H1 (cell line): ENCODE measurements around the gene PNLIPRP1.

Source experiments
- CTCF ChIP-seq, 3 experiments: IDR thresholded peaks; 1 replicate in 2 of 3; 2 replicates in 1 of 3; pipeline versions ENCODE4 v1.5.1 to v1.6.1; 2011; ENCODE audit warnings: low read length in 3 of 3, mild to moderate bottlenecking in 3 of 3, inconsistent platforms in 2 of 3, low read depth in 1 of 3, moderate library complexity in 1 of 3; ENCODE audit not compliant: insufficient read depth in 1 of 3; ENCODE audit errors: control extremely low read depth in 1 of 3
- FOSL1 ChIP-seq: IDR thresholded peaks from 2 replicates; pipeline ENCODE4 v1.6.1; 2011; ENCODE audit warnings: mild to moderate bottlenecking, low read depth, low read length, moderate library complexity; ENCODE audit not compliant: insufficient read depth
- HDAC2 ChIP-seq, 2 experiments: fragments of 300-600 bp in 1 of 2; sonication (generic) in 1 of 2; IDR thresholded peaks; 2 replicates each; pipeline ENCODE4 v1.6.1; 2011 to 2012; ENCODE audit warnings: low read depth in 2 of 2, low read length in 2 of 2, mild to moderate bottlenecking in 2 of 2, moderate library complexity in 2 of 2, borderline replicate concordance in 1 of 2, inconsistent platforms in 1 of 2
- MAX ChIP-seq: IDR thresholded peaks from 2 replicates; pipeline ENCODE4 v1.6.1; 2012; ENCODE audit warnings: inconsistent platforms
- POLR2A ChIP-seq, 2 experiments: IDR thresholded peaks; 1 replicate in 1 of 2; 2 replicates in 1 of 2; pipeline ENCODE4 v1.6.1; 2011; ENCODE audit warnings: low read depth in 2 of 2, low read length in 2 of 2, mild to moderate bottlenecking in 2 of 2; ENCODE audit errors: control extremely low read depth in 1 of 2
- SAP30 ChIP-seq: fragments of 300-600 bp; sonication (generic); IDR thresholded peaks from 2 replicates; pipeline ENCODE4 v1.7.1; 2012; ENCODE audit warnings: low read length, moderate library complexity, mild to moderate bottlenecking, inconsistent platforms; ENCODE audit not compliant: insufficient read depth, insufficient replicate concordance

- TF ChIP-seq FOSL1 = no peak
- no peak for TF ChIP-seq MAX
- no peak for TF ChIP-seq HDAC2 (IDR thresholded peaks at IDR 0.05; ENCODE audit: borderline replicate concordance in 1 of 2, low read depth in 2 of 2, low read length in 2 of 2)
- no peak for TF ChIP-seq POLR2A (IDR thresholded peaks at IDR 0.05; ENCODE audit: control extremely low read depth in 1 of 2, low read depth in 2 of 2, low read length in 2 of 2)
- no peak for TF ChIP-seq SAP30
- TF ChIP-seq CTCF (IDR thresholded peaks at IDR 0.05; ENCODE audit: control extremely low read depth in 1 of 3, insufficient read depth in 1 of 3, low read depth in 1 of 3, low read length in 3 of 3) = no peak
Observed at GRCh38 chr10:116636385-116636784, 45.6 kb downstream of the PNLIPRP1 start.
